Caco-2 (cell line): Measurements from ENCODE around the gene BGN. TPM values are rescaled to one million over a fixed set of nuclear protein-coding genes. Genes with fewer than 3 reads are reported as not detected.

ENCODE experiments used
- BruUV-seq: library from RNA; stranded (reverse); fragments of 400-500 nt; replicated peaks from 2 replicates; lab custom pipeline; 2021; lab: Mats Ljungman, UMichigan
- CTCF ChIA-PET: fragments of 300-600 bp; sonication (Branson Sonifier 250); formaldehyde crosslinking; loops from one replicate; lab custom pipeline; 2022; ENCODE audit warnings: antibody characterized with exemption; lab: Charles Lee
- POLR2A ChIA-PET: fragments of 300-600 bp; sonication (Branson Sonifier 250); formaldehyde crosslinking; loops from one replicate; lab custom pipeline; 2022; ENCODE audit warnings: antibody characterized with exemption; lab: Charles Lee
- DNase-seq, 2 experiments: peaks; one replicate each; pipeline versions ENCODE4 v3.0.0 to v3.0.0-alpha.2; 2020 to 2022
- H3K27me3 ChIP-seq: replicated peaks from 2 replicates; pipeline ENCODE4 v1.6.0; 2011; ENCODE audit warnings: low read length; ENCODE audit not compliant: control insufficient read depth, insufficient read depth
- H3K36me3 ChIP-seq: 2 replicates; pipeline ENCODE4 v1.5.1; 2011; ENCODE audit warnings: low read length; ENCODE audit not compliant: control insufficient read depth, insufficient read depth
- H3K4me1 ChIP-seq: fragments of 250-450 bp; sonication (Bioruptor Pico); 2 replicates; pipeline ENCODE4 v1.5.1; 2020; ENCODE audit warnings: mild to moderate bottlenecking
- H3K4me3 ChIP-seq: 2 replicates; pipeline ENCODE4 v1.5.1; 2011; ENCODE audit warnings: low read depth, mild to moderate bottlenecking, control low read depth, low read length
- H3K9me3 ChIP-seq: fragments of 250-450 bp; sonication (Bioruptor Pico); 2 replicates; pipeline ENCODE4 v1.5.1; 2020; ENCODE audit warnings: mild to moderate bottlenecking, moderate library complexity
- H3K27ac Mint-ChIP-seq: one replicate; pipeline ENCODE4 v1.8.0; 2022; ENCODE audit warnings: mixed read lengths; ENCODE audit not compliant: unreplicated experiment
- H3K27me3 Mint-ChIP-seq: one replicate; pipeline ENCODE4 v1.8.0; 2022; ENCODE audit warnings: mixed read lengths; ENCODE audit not compliant: insufficient read depth, unreplicated experiment
- H3K36me3 Mint-ChIP-seq: one replicate; pipeline ENCODE4 v1.8.0; 2022; ENCODE audit warnings: mild to moderate bottlenecking, mixed read lengths; ENCODE audit not compliant: insufficient read depth, unreplicated experiment
- H3K4me1 Mint-ChIP-seq: one replicate; pipeline ENCODE4 v1.8.0; 2022; ENCODE audit warnings: low read depth, mixed read lengths; ENCODE audit not compliant: unreplicated experiment
- H3K4me3 Mint-ChIP-seq: one replicate; pipeline ENCODE4 v1.8.0; 2022; ENCODE audit warnings: mild to moderate bottlenecking, moderate library complexity, mixed read lengths; ENCODE audit not compliant: unreplicated experiment
- H3K9me3 Mint-ChIP-seq: one replicate; pipeline ENCODE4 v1.8.0; 2022; ENCODE audit warnings: mixed read lengths; ENCODE audit not compliant: unreplicated experiment
- intact Hi-C: fragments of 100-400 bp; cut with micrococcal nuclease; formaldehyde crosslinking; loops from one replicate; pipeline ENCODE4 v1.10.0; 2022; ENCODE audit not compliant: unreplicated experiment
- total RNA-seq: library from RNA; stranded (reverse); gene quantifications from 2 replicates; pipeline ENCODE4 v1.2.3, GENCODE V29; 2022
- TF ChIP-seq, protein P1 (sequence below), 2 experiments: fragments of 200-600 bp in 1 of 2; IDR thresholded peaks; 1 replicate in 1 of 2; 2 replicates in 1 of 2; pipeline versions ENCODE4 v1.5.1 to v1.8.0; 2011 to 2022; ENCODE audit warnings: antibody characterized with exemption in 1 of 2, control low read depth in 1 of 2, inconsistent platforms in 1 of 2, low read depth in 1 of 2, low read length in 1 of 2, mild to moderate bottlenecking in 1 of 2, moderate library complexity in 1 of 2; ENCODE audit not compliant: insufficient read depth in 1 of 2, severe bottlenecking in 1 of 2, unreplicated experiment in 1 of 2

The BGN gene
- total RNA-seq, 1 experiment from 2014 or later = 9.9 TPM

DNA sequence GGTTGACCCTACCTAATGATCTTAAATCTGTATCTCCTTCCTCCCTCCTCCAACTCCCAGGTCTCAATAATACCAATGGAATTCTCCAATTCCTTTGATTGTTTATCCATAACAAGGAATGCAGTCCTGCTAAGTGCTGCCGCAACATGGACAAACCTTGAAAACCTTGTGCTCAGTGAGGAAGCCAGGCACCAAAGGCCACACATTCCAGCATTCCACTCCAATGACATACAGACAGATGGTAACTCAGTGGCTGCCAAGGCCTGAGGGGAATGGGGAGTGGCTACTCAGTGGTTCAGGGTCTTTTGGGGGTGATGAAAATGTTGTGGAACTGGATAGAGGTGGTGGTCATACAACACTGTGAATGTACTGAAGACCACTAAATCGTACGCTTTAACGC is 34.8 kb upstream of the BGN start:
- H3K36me3 ChIP-seq = no peaks in the 10 kb centered on the region
- ChIA-PET CTCF (interaction anchor here (1.5 to 1.8 kb wide), 2 partner anchors 13 to 47 kb away, joined by 4 to 23 read pairs; no protein-coding TSS in a partner anchor), POLR2A (no interaction called here)
- no TSS peak for BruUV-seq
- Mint-ChIP-seq H3K9me3 (no peaks in the 10 kb centered on the region), H3K27me3 (no peaks in the 10 kb centered on the region), H3K36me3 (peaks cover 23% of the 10 kb centered on the region), H3K4me3 (no peak overlapping the region), H3K27ac (peak overlapping the region; percentile 77), H3K4me1 (no peaks in the 10 kb centered on the region)
- H3K9me3 ChIP-seq = no peaks in the 10 kb centered on the region
- no peaks in the 10 kb centered on the region for H3K27me3 ChIP-seq
- DNase-seq = peak in 1 of 2 experiments; percentile 17
- H3K4me1 ChIP-seq = peaks cover 8% of the 10 kb centered on the region; the same call in 1 of the 2 replicates
- H3K4me3 ChIP-seq = no peak overlapping the region
- intact Hi-C loops = loop anchor here (2.0 kb wide), 1 partner anchor 47 kb away; no protein-coding TSS in a partner anchor
- TF ChIP-seq, protein P1, sequence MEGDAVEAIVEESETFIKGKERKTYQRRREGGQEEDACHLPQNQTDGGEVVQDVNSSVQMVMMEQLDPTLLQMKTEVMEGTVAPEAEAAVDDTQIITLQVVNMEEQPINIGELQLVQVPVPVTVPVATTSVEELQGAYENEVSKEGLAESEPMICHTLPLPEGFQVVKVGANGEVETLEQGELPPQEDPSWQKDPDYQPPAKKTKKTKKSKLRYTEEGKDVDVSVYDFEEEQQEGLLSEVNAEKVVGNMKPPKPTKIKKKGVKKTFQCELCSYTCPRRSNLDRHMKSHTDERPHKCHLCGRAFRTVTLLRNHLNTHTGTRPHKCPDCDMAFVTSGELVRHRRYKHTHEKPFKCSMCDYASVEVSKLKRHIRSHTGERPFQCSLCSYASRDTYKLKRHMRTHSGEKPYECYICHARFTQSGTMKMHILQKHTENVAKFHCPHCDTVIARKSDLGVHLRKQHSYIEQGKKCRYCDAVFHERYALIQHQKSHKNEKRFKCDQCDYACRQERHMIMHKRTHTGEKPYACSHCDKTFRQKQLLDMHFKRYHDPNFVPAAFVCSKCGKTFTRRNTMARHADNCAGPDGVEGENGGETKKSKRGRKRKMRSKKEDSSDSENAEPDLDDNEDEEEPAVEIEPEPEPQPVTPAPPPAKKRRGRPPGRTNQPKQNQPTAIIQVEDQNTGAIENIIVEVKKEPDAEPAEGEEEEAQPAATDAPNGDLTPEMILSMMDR (IDR thresholded peaks at IDR 0.05; ENCODE audit: insufficient read depth in 1 of 2, low read depth in 1 of 2, low read length in 1 of 2, severe bottlenecking in 1 of 2, unreplicated experiment in 1 of 2) = no peak

DNA sequence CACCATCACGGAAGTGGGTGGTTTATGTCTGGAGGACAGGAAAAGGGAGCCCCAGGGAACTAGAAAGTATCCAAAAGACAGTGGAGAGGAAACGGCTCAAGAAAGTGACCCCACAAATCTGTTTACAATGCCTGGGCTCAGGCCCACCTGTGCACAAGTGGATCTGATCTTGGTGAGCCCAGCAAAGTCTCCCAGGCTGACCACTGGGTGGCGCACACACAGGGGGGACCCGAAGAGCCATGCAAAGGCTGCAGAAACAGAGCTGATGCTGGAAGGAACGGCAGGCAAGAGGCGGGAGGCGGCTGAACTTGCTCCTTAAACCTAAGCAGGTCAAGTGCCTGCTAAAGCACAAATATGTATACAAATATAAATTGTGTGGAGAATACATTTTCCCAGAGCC is 34.0 kb upstream of the BGN start:
- peaks cover 27% of the 10 kb centered on the region for H3K36me3 Mint-ChIP-seq
- TF ChIP-seq, protein P1 (IDR thresholded peaks at IDR 0.05; ENCODE audit: insufficient read depth in 1 of 2, low read depth in 1 of 2, low read length in 1 of 2, severe bottlenecking in 1 of 2, unreplicated experiment in 1 of 2) = peak; percentile 47 to 80
- intact Hi-C loops = loop anchor here (2.0 kb wide), 1 partner anchor 46 kb away; no protein-coding TSS in a partner anchor
- Histone ChIP-seq H3K4me1 (peaks cover 8% of the 10 kb centered on the region; the same call in 1 of the 2 replicates), H3K4me3 (no peak overlapping the region), H3K36me3 (no peaks in the 10 kb centered on the region), H3K9me3 (no peaks in the 10 kb centered on the region), H3K27me3 (no peaks in the 10 kb centered on the region)
- BruUV-seq = no TSS peak
- H3K4me3 Mint-ChIP-seq = no peak overlapping the region
- peak; percentile 59 to 62 for DNase-seq
- CTCF ChIA-PET = interaction anchor here (0.6 to 1.8 kb wide), 11 partner anchors 9 to 147 kb away, joined by 3 to 23 read pairs (median 4); partner anchors contain the start of genes BGN and HAUS7
- H3K4me1 Mint-ChIP-seq = no peaks in the 10 kb centered on the region
- no peaks in the 10 kb centered on the region for H3K27me3 Mint-ChIP-seq
- no peaks in the 10 kb centered on the region for H3K9me3 Mint-ChIP-seq
- H3K27ac Mint-ChIP-seq = no peak overlapping the region
- POLR2A ChIA-PET = interaction anchor here (0.6 kb wide), 1 partner anchor 31 kb away, joined by 4 read pairs; no protein-coding TSS in a partner anchor

DNA sequence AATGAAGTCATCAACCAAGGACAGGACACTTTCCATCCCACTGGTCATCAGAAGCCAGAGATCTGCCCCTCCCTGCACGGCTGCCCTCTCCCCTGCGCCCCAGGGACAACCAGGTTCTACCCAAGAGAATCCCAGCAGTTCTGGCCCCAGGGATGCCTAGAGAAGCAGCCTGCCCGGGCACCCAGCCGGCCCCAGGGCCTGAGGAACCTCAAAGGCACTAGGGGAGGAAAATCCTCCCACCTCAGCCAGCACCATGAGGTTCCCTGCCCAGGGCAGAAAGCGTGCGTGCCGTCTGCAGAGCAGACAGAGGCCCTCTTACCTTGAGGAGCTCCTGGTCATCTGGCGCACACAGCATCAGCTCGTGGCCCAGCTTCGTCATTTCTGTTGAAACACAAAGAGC is 32.5 kb upstream of the BGN start:
- peaks cover 28% of the 10 kb centered on the region for H3K36me3 Mint-ChIP-seq
- Histone ChIP-seq H3K4me3 (no peak overlapping the region), H3K9me3 (no peaks in the 10 kb centered on the region), H3K4me1 (peaks cover 8% of the 10 kb centered on the region; the same call in 1 of the 2 replicates), H3K27me3 (no peaks in the 10 kb centered on the region), H3K36me3 (no peaks in the 10 kb centered on the region)
- no peaks in the 10 kb centered on the region for H3K27me3 Mint-ChIP-seq
- H3K27ac Mint-ChIP-seq = no peak overlapping the region
- DNase-seq = no peak
- H3K4me1 Mint-ChIP-seq = no peaks in the 10 kb centered on the region
- BruUV-seq = no TSS peak
- TF ChIP-seq, protein P1 (IDR thresholded peaks at IDR 0.05; ENCODE audit: insufficient read depth in 1 of 2, low read depth in 1 of 2, low read length in 1 of 2, severe bottlenecking in 1 of 2, unreplicated experiment in 1 of 2) = no peak
- CTCF ChIA-PET = no interaction called here
- H3K4me3 Mint-ChIP-seq = no peak overlapping the region
- no peaks in the 10 kb centered on the region for H3K9me3 Mint-ChIP-seq
- intact Hi-C loops = no loop called here
- POLR2A ChIA-PET = no interaction called here
